NCI-H748 (cell line): ENCODE measurements around the gene AP1G2.
A peak's percentile ranks its signal among the peaks of the same experiment; 100 is the strongest.

Experiments
- DNase-seq: peaks from one replicate; lab custom pipeline; 2025; ENCODE audit not compliant: unreplicated experiment; lab: John Stamatoyannopoulos, UW

Gene AP1G2

GRCh38 chr14:23520899-23521533 is 46.6 kb downstream of the AP1G2 start:
- no peak for DNase-seq

GRCh38 chr14:23518709-23519108 is 48.9 kb downstream of the AP1G2 start:
- DNase-seq = no peak

GRCh38 chr14:23517650-23518326 is 49.8 kb downstream of the AP1G2 start:
- no peak for DNase-seq

- no peak for DNase-seq
Observed at GRCh38 chr14:23514644-23514957, 53.0 kb downstream of the AP1G2 start.

GRCh38 chr14:23513818-23514643 is 53.6 kb downstream of the AP1G2 start:
- no peak for DNase-seq

- DNase-seq = peak; percentile 23
Observed at GRCh38 chr14:23513005-23513817, 54.4 kb downstream of the AP1G2 start.

- DNase-seq = peak; percentile 77
Observed at GRCh38 chr14:23512156-23512555, 55.4 kb downstream of the AP1G2 start.
